DMS 273 treated with DMSO at 0.1 percent for 48 hours (cell line): ENCODE data around the gene MAST3.

Source experiments
- DNase-seq: peaks from one replicate; lab custom pipeline; 2025; lab: John Stamatoyannopoulos, UW

Gene MAST3

DNA sequence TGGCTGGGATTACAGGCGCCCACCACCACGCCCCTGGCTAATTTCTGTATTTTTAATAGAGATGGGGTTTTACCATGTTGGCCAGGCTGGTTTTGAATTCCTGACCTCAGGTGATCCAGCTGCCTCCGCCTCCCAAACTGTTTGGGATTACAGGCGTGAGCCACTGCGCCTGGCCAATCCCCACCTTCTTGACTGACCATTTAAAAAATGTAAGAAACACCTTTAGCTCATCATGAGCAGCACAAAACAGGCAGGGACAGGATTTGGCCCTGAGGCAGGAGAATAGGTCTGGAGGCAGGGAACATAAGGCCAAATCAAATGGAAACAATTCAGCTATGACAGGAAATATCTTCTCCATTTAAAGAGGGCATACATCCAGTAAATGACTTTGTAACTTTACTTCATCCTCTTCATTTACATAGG is 94.1 kb downstream of the MAST3 start:
- DNase-seq, result no peak

- DNase-seq, result peak; percentile 99
Observed at GRCh38 chr19:18192673-18193387, 95.3 kb downstream of the MAST3 start, which contains the start of gene MPV17L2. TSS of gene MPV17L2 (plus strand) at chr19:18193218. CDS start at chr19:18193282, 64 bp downstream.

DNA sequence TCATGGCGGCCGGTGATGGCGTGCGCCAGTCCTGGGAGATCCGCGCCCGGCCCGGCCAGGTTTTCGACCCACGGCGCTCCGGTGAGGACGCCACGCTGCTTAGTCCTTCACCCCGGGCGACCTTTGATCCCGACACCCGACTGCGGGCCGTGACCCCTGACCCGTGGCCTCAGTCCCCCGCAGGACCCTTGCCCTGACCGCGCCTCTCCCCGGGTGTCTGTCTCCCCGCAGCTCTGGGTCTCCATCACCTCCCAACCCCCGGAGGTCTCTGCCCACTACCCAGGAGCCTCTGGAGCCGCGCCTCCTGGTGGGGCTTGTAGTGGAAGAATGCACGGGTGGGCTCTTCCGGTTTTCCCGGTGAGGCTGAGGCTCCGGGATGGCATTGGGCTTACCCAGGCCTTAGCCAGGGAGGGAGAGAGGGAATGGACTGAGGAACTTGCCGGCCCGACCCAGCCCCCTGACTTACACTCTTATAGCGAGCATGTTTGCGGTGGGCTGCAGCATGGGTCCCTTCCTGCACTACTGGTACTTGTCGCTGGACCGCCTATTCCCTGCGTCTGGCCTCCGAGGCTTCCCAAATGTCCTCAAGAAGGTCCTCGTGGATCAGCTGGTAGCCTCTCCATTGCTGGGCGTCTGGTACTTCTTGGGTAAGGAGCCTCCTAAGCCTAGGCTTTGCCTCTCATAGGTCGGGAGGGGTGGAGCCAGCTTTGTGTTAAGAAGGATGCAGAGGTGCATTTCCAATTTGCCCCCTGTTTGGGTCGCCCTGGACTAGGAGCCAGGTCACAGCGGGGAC is 96.0 kb downstream of the MAST3 start:
- DNase-seq, result no peak

GRCh38 chr19:18194181-18194530 is 96.6 kb downstream of the MAST3 start:
- no peak for DNase-seq

DNA sequence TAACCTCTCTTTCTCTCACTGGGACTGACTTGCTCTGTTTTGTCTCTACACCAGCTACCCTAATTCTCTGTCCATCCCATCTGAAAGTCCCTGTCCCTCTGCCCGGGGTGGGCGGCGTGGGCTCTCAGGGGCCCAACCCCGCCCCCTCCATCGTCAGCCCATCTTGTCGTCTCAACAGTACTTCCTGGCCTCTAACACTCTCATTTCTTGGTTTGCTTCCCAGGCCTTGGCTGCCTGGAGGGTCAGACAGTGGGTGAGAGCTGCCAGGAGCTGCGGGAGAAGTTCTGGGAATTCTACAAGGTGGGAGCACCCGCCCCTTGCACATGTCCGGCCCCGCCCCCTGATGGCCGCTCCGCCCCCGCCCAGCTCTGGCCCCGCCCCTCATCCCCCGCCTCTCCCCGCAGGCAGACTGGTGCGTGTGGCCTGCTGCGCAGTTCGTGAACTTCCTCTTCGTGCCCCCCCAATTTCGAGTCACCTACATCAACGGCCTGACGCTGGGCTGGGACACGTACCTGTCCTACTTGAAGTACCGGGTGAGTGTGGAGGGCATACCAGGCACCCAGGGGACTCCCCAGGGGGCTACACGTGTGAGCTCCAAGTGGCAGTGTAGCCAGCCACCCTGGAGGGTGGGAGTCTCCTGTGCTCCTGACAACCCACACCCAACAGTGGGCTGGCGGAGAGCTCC is 97.1 kb downstream of the MAST3 start:
- DNase-seq, result no peak

- no peak for DNase-seq
Observed at GRCh38 chr19:18196511-18196845, 98.9 kb downstream of the MAST3 start.

DNA sequence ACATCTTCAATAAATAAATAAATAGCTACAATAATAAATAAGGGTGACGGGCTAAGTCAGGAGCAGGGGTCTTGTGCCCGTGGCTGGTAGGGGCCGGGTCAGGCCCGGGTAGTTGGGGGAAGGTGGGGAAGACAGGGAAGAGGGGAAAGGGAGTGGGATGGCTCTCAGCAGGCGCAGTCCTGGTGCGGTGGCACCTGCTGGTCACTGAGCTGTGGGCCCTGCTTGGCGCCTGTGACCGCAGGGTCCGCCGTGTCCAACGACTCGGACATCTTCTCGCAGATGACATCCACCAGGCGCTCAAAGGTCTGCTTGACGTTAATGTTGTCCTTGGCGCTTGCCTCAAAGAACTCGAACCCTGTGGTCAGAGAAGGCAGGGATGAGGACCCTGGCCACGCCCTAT is 99.7 kb downstream of the MAST3 start:
- no peak for DNase-seq

DNA sequence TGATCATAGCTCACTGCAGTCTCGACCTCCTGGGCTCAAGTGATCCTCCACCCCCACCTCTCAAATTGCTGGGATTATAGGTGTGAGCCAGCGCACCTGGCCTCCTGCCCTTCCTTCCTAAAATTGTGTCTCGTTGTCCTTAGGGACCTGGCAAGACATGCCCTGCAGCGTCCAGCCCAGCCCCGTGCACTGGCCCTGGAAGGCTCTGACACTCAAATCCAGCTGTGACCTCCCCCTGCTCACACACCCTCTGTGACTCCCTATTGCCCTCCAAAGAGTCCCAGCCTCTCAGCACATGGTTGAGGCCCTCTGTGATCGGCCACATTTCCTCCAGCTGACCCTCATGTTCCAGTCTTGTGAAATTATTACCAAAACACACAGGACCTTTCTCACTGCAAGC is 100.4 kb downstream of the MAST3 start:
- no peak for DNase-seq

DNA sequence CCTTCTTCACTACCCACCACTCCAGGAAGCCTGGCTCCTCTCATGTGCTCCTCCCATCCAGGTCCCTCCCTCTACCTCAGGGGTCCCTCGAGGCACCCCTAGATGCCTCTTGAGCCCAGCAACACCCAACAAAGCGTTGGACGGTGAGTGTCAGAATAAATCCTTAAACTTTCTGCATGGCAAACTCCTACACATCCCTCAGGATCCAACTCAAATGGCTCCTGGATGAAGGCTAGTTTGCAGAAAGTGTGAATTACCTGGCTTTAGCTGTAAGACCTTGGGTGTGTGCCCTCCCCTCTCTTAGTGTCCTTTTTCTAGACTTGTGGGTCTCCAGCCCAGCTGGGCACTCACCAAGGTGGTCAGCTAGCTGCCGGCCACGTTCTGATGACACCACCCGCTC is 100.8 kb downstream of the MAST3 start:
- no peak for DNase-seq
